GM12875 (cell line): ENCODE data around the gene TOB1.
"Not testable (repeated sequence)": the region's sequence is repeated elsewhere in the genome, so short reads cannot be mapped to it uniquely, and the experiment has no call there.

ENCODE experiments used
- H3K4me3 ChIP-seq: one replicate; pipeline ENCODE4 v1.5.1; 2011; ENCODE audit warnings: low read depth, low read length, control low read depth
- TF ChIP-seq, protein P1 (sequence below): IDR thresholded peaks from 2 replicates; pipeline ENCODE4 v1.5.1; 2011; ENCODE audit warnings: low read depth, mild to moderate bottlenecking, control low read depth, inconsistent platforms, low read length, moderate library complexity, borderline replicate concordance; ENCODE audit not compliant: insufficient read depth

TOB1 gene

DNA sequence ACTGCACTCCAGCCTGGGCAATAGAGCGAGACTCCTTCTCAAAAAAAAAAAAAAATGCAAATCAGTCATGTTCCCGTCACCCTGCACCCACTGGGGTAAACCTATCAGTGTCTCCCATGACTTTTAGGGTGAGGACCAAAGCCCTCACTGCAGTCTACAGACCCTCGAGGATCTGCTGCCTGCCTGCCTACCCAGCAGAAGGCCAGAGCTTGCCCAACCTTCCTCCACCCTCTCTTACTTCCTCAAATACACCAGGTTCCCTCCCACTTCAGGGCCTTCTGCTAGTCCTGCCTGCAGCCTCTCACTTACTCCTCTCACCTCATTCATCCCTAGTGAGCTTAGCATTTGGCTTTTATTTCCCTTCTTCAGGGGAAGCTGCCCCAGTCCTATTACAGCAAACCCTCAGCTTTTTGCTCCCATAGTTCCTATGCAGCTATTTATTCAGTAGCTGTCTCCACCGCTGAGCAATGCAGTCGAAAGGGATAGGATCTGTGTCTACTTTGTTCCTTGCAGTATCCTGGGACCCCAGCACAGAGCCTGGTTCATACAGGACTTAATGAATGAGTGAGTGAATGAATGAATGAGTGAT, 17.8 kb upstream of the TOB1 start:
- H3K4me3 ChIP-seq: no peak overlapping the region
- TF ChIP-seq, protein P1, sequence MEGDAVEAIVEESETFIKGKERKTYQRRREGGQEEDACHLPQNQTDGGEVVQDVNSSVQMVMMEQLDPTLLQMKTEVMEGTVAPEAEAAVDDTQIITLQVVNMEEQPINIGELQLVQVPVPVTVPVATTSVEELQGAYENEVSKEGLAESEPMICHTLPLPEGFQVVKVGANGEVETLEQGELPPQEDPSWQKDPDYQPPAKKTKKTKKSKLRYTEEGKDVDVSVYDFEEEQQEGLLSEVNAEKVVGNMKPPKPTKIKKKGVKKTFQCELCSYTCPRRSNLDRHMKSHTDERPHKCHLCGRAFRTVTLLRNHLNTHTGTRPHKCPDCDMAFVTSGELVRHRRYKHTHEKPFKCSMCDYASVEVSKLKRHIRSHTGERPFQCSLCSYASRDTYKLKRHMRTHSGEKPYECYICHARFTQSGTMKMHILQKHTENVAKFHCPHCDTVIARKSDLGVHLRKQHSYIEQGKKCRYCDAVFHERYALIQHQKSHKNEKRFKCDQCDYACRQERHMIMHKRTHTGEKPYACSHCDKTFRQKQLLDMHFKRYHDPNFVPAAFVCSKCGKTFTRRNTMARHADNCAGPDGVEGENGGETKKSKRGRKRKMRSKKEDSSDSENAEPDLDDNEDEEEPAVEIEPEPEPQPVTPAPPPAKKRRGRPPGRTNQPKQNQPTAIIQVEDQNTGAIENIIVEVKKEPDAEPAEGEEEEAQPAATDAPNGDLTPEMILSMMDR: no peak

DNA sequence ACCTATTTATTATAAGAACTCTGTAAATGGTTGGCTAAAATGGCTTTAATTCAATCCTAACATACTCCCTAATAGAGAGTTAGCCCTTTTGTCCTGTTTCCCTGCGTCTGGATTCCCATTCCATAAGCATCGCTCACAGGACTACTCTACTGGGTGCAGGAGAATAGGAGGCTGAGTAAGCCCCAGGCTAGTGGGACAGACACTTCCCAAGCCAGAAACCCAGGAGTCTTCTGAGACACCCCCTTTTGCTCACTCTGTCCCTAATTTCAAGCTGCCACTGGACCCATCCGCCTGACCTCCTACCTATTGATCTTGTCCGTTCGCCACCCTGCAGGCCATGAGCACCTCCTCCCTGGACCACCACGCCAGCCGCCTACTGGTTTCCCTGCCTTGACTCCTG, 16.7 kb upstream of the TOB1 start:
- TF ChIP-seq, protein P1: no peak
- no peak overlapping the region for H3K4me3 ChIP-seq

DNA sequence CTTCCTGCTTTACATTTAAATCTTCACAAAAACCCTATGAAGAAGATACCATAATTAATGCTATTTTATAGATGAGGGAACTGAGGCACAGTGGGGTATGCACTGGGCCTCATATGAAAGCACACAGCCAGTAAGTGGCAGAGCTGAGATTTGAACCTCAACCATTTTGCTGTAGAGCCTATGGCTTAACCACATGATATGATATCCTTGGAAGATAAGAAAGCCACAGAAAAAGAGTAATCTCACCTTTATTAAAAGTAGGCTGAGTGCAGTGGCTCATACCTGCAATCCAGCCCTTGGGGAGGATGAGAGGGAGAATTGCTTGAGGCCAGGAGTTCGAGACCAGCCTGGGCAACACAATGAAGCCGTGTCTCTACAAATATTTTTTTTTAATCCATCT, 15.0 kb upstream of the TOB1 start:
- H3K4me3 ChIP-seq: no peak overlapping the region
- TF ChIP-seq, protein P1: no peak

DNA sequence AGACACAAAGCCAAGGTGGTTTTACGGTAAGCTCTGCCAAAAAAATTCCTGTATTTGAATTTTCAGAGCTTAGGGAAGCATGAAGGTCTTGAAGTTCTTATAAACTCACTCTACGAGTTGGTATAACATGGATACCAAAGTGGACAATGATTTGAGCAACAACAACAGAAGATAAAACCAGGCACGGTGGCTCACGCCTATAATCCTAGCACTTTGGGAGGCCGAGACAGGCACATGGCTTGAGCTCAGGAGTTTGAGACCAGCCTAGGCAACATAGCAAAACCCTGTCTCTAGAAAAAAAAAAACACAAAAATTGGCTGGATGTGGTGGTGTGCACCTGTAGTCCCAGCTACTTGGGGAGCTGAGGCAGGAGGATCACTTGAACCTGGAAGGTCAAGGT, 12.9 kb upstream of the TOB1 start:
- TF ChIP-seq, protein P1: no peak
- H3K4me3 ChIP-seq: no peak overlapping the region

DNA sequence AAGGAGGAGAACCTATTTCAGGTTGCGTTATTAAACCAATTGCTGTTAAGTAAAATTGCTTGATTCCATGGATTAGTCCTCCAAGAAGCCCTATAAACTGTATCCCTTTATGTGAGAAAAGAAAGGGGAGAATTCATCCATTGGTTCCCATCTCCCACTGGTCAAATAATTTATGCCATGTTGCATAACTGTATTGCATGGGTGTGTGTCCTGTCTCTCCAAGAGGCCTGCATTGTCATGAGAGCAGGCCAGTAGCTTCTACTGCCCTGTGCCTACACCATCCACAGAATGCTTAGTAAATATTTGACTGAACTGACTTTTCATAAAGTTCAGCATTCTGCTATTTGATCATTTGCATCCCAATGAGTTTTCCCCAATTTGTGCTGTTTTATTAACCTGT, 11.7 kb upstream of the TOB1 start:
- H3K4me3 ChIP-seq: no peak overlapping the region
- TF ChIP-seq, protein P1: no peak

DNA sequence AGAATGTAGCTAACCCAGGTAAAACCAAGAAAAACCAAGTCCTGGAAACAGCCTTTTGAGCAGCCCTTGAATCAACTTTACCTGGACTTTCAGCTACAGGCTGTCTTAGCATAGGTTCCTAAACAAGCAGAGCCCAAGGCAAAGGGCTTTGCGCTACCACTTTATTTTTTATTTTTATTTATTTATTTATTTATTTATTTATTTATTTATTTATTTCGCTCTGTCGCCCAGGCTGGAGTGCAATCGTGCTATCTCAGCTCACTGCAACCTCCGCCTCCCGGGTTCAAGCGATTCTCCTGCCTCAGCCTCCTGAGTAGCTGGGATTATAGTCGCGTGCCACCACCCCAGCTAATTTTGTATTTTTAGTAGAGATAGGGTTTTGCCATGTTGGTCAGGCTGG, 10.9 kb upstream of the TOB1 start:
- H3K4me3 ChIP-seq: not testable (repeated sequence)

DNA sequence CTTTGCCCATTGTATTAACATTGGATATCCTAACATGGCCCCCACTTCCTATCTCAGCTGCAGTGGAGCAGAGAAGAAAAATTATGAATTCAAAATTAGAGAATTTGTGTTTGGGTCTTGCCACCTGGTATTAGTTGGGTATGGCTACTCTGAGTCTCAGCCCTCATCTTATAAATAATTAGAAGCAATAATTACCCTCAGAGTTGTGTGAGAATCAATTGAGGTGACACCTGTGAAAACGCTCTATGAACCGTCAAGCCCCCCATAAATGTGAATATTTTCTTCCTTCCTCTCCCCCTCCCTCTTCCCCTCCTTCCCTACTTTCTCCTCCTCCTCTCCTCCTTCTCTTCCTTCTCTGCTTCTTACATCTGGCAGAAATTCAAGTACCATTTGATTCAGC, 8.9 kb upstream of the TOB1 start:
- no peak overlapping the region for H3K4me3 ChIP-seq
- TF ChIP-seq, protein P1: no peak

DNA sequence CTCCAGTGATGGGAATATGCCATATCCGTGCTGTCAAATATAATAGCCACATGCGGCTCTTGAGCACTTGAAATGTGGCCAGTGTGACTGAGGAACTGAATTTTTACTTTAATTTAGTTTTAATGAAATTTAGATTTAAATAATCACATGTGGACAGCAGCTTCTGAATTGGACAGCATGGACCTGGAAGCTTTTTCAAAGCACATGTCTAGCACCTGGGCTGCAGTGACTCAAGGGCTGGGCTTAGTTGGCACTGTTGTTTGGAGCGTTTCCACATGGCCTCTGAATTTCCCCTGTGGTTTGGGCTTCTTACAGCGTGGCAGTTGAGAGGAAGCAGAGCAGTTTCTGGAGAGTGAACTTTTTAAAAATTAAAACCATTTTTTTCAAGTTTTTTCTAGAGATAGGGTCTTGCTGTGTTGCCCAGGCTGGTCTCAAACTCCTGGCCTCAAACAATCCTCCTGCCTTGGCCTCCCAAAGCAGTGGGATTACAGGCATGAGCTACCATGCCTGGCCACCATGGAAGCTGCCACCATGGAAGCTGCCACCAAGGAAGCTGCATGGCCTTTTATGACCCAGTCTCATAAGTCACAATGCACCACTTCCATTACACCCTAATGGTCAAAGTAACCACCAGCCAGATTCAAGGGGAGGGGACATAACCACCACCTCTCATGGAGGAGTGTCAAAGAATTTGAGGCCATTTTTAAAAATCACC, 6.7 kb upstream of the TOB1 start:
- H3K4me3 ChIP-seq: no peak overlapping the region
- TF ChIP-seq, protein P1: no peak
